HG03439 (cell line): ENCODE results near the gene SHISAL1.

Experiments
- ATAC-seq: cut with Tn5 transposase; IDR thresholded peaks from one replicate; pipeline ENCODE4 v1.9.1; 2021; ENCODE audit warnings: mild to moderate bottlenecking, moderate library complexity; ENCODE audit not compliant: unreplicated experiment

Gene SHISAL1

DNA sequence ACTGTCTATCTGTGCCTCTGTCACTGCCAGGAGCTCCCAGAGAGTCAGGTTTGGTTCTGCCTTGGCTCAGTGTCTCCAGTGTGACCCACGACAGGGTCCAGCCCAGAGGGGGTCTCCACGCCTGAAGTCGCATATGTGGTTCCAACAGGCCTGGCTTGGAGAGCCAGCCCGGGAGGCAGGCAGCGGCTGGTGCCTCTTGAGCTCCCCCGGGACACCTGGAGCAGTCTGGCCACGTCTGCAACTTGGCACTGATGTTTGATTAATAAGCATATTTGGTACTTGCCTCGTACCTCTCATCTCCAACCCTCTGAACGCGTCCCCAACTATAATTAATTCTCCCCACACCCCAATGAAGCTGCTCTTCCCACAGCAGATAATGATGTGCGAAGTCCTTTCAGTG lies 31.7 kb upstream of the SHISAL1 start:
- no peak for ATAC-seq

DNA sequence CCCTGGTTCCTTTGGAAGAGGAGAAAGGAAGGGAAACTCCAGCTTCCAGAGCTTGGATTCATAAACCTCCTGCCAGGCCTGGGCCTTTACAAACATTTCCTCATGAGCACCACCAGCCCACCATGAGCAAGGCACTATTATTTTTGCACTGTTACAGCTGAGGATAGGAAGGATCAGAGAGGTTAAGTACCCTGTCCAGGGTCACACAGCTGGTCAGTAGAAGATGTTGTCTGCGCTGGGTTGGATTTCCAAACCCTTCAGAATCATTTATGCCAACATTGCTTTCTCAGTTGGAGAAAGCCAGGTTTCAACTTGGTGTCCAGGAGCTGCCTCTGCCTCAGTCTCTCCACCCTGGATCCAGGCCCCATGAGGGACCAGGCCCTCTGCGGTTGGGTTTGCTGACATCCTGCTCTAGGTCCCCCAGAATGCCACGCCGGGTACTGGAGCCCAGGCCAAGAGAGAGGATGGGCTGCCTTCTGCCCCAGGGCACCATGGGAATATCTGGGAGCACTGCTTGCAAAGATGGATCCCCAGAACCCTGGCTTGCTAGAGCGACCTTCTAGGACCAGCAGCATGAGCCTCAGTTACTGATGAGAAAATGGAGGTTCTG lies 29.7 kb upstream of the SHISAL1 start:
- no peak for ATAC-seq

DNA sequence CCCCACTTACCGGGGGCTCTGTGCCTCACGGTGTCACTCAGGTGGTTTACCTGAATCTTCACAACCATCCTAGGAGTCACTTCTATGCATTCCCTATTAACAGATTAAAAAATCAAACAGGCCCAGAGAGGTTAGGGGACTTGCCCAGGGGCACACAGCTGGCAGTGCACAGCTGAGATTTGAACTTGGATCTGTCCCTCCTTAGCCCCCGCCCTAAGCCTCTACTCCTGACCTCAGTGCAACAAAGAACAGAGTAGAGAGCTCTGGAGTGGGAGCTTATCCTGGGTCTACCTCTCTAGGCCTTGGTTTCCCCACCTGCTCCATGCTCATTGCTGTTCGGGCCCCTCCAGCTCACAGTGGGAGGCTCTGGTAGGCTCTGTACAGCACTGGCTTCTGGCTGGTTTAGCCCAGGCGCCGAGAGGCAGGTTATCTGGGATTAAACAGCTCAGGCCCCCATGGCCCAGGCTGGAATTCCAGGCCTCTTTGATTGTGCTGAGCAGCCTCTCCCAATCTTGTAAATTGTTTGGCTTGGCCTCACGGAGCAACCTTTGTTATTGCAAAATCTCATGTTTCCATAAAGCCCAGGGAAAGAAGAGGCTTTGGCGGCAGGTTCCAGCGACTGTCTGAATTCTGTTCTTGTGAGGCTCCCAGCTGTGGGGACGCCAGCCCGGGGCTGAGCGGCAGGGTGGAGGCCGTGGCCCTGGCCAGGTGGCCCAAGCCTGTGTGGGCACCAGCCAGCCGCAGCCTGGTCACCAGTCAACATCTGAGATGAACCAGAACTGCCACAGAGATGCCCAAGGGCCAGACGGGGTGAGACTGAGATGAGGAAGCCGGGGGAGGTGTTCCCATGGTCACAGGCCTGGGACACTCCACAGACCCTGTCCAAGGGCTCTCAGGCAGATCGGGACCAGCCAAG lies 28.9 kb upstream of the SHISAL1 start:
- ATAC-seq: no peak

DNA sequence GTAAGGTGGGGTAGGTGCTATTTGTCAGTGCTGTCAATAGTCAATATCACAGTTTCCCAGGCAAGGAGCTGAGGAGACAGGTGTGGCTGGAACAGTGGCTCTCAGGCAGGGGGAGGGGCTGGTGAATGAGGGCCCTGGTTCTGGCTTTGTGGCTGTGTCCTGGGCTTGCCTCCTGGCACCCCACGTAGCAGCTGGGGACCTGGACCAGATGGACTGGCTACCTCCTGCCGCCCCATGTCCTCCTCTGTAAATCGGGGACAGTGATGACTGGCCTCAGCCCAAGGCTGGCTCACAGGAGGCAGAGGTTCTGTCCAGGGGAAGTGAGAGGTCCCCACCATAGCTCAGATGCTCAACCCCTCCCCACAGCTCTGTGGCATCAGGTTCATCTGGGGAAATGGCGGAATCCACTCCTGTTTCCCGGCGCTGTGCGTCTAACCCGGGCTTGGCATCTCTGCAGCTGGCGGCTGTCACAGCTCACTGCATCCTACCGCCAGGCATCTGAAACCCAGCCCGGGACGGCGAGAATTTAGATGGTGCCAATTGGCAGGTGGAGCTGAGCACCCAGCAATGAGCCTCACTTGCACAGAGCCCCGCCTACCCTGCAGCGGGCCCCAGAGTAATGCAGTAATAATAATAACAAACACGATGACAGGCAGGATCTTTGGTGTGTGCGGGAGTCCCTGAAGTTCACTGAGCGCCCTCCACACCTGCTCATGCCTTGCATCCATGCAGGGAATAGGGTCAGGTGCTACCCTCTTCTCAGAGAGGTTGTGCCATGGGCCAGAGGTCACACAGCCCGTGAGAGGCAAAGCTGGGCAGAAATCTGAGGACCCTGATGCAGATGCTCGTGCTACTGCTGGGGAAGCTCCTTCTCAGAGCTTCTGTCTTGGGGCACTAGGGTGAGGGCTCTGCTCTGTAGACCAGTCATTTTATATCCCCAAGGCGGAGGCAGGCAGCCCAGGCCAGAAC lies 27.8 kb upstream of the SHISAL1 start:
- no peak for ATAC-seq

DNA sequence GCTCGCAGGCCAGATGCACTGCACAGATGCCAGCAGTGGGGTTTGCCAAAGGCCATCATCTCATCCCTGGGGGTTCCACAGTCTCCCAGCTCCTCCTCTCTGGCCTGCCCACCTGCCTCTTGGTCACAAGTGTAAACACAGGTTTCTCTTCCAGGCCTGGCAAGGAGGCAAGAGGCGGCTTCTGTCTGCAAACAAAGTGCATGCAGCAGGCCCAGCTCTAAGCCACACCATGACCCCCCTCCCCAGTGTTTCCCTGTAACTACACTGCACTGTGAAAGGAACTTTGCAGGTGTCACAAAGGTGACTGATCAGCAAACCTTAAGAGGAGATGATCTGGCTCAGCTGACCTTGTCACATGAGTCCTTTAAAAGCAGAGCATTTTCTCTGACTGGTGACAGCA lies 26.2 kb upstream of the SHISAL1 start:
- no peak for ATAC-seq

DNA sequence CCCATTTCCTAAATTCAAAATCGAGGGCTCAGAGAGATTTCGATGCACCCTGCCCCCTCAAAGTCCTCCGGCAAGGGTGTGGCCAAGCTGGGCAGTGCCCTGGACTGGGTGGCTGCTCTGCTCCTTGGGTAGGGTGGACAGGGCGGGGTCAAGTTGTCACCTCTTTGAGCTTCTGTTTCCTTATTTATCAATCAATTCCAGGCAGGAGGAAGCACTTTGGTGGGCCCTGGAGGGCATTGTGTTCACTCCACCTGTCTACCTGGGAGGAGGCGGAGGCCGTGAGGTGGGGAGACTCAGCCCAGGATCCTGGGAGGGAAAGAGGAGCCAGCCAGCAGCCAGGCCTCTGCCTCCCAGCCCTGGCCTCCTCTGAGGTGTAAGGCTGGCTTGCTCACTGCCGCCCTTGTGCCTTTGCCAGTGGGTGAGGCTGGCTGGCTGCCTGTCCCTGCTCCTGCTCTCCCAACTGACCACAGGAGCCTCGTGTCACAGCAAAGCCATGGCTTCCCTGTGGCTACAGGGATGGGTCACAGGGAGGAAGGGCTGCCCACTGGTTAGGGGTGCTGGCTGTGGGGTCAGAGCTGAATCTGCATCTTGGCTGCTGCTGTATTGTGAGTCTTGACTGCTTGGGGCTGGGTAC lies 25.5 kb upstream of the SHISAL1 start:
- ATAC-seq: no peak

DNA sequence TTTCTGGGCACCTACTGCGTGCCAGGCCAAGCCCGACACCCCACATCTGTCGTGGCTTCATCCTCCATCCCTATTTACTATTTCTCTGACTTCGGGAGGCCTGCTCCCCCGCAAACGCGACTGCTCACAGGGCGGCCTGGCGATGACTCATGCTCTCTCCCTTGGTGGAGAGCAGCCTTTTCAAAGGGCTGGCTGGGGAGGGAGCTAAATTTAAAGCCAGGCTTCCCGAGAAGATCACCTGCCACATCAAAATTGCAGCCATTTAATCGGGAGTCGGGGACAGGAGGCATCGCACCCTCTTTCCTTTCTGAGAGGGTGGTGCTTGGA lies 24.9 kb upstream of the SHISAL1 start:
- no peak for ATAC-seq

DNA sequence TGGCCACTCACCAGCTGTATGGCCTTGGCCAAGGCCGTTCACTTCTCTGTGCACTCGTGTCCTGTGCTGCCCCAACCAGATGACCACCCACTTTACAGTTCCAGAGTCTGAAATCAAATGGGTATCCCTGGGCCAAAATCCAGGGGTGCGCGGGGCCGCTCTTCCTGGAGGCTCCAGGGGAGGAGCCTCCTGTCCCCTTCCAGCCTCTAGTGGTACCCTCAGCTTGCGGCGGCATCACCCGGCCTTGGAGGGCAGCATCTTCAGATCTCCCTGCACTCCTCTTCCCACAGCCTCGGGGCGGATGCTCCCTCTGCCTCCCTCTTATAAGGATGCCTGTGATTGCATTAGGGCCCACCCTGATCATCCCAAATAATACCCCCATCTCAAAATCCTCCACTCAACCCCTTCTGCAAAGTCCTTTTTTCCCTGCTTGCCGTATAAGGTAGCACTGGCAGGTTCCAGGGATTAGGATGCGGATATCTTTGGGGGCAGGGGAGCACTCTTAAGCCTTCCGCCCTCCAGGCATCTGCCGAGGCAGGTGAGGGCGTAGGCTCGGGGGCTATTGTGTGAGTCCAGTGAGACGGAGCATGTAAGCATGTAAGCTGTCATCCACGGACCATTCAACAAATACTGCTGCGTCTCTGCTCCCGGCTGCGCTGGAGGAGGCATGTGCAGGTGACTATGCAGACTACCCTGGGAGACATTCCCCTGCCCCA lies 24.4 kb upstream of the SHISAL1 start:
- ATAC-seq: no peak

DNA sequence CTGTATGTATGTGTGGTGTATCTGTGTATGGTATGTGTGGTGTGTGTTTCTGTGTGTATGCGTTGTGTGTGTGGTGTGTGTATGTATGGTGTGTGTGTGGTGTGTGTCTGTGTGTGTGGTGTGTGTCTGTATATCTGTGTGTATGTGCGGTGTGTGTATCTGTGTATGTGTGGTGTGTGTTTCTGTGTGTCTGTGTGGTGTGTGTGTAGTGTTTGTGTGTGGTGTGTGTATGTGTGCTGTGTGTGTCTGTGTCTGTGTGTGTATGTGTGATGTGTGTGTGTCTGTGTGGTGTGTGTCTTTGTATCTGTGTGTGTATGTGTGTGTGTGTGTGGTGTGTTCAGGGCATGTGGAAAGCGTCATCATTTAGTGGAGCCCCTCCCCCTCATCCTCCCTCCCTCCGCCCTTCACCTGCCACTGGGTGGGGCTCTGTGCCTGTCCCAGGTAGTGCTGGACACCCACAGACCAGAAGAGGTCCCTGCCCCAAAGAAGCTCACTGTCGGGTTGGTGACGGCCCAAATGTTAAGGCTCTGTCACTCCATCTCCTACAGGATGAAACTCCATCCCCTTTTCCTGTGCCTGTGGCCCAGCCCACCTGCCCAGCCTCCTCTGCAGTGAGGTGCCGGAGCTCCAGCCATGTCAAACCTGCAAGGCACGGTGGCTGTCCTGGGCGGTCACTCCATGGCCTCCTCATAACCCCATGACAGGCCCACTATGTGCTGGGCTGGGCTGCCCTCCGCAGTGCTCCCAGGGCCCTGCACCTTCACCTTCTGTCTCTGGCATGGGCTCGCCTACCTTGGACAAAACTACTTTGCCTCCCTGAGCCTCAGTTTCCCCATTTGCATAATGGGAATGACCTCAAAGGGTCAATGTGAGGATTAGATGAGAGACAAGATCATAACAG lies 23.4 kb upstream of the SHISAL1 start:
- no peak for ATAC-seq

DNA sequence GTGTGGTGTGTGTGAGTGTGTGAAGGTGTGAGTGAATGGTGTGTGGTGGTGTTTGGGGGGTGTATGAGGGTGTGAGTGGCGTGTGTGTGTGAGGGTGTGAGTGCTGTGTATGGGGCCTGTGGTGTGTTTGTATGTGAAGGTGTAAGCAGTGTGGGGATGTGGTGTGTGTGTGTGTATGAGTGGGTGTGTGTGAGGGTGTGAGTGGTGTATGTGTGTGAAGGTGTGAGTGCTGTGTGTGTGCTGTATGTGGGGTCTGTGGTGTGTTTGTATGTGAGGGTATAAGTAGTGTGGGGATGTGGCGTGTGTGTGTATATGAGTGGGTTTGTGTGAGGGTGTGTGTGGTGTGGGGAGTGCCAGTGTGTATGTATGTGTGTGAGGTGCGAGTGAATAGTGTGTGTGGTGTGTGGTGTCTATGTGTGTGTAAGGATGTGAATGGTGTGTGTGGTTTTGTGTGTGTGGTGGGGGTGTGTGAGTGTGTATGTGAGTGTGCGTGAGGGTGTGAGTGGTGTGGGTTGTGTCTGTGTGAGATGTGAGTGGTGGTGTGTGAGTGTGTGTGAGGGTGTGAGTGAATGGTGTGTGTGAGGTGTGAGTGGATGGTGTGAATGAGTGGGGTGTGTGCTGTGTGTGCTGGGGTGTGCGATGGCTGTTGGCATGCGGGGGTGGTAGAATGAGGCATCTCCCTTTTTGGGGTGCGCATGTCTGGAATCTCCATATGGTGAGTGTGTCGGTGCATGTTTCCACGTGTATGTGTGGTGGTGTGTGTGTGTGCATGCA lies 22.5 kb upstream of the SHISAL1 start:
- no peak for ATAC-seq

DNA sequence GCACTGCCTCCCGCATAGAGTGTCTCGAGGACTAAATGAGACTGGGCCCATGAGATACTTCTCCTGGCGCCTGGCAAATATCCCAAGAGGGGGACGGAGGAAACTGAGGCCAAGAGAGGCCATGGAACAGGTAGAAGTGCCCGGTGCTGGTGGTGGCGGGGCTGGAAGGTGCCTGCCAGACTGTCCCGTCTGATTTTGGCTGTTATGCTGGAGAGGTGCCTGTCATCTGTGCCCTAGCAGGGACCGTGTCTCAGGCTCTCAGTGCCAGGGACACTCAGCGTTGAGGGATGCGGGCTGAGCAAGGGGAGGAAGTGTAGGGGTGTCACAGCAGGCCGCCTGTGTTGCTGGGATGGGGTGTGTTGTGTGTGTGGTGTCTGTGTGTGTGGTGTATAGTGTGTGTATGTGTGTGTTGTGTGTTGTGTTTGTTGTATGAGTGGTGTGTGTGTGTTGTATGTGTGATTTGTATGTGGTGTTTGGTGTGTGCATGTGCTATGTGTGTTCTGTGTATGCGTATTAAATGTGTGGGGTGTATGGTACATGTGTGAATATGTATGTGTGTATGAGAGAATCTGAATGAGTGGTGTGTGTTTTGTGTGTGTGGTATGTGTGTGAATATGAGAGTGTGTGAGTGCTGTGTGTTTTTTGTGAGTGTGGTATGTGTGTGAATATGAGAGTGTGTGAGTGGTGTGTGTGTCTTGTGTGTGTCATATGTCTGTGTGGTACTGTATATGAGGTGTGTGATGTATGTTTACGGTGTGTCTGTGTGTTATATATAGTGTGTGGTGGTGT lies 21.3 kb upstream of the SHISAL1 start:
- no peak for ATAC-seq

DNA sequence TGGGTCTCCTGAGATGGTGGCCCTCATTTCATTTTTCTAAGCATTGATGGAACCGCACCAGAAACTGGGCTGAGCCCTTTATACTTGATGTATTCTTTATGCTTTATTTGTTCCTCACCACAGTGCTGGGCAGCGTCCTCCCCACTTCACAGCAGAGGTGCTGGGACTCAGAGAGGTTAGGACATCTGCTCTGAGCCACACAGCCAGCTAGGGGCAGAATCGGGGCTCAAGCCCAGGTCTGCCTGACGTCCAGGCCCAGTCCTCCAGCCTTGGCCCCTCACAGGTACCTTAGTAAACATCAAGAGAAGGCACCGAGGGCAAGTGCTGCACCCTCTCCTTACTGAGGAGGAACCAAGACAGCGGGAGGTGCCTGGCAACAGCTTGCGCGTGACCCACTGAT lies 20.2 kb upstream of the SHISAL1 start:
- no peak for ATAC-seq

DNA sequence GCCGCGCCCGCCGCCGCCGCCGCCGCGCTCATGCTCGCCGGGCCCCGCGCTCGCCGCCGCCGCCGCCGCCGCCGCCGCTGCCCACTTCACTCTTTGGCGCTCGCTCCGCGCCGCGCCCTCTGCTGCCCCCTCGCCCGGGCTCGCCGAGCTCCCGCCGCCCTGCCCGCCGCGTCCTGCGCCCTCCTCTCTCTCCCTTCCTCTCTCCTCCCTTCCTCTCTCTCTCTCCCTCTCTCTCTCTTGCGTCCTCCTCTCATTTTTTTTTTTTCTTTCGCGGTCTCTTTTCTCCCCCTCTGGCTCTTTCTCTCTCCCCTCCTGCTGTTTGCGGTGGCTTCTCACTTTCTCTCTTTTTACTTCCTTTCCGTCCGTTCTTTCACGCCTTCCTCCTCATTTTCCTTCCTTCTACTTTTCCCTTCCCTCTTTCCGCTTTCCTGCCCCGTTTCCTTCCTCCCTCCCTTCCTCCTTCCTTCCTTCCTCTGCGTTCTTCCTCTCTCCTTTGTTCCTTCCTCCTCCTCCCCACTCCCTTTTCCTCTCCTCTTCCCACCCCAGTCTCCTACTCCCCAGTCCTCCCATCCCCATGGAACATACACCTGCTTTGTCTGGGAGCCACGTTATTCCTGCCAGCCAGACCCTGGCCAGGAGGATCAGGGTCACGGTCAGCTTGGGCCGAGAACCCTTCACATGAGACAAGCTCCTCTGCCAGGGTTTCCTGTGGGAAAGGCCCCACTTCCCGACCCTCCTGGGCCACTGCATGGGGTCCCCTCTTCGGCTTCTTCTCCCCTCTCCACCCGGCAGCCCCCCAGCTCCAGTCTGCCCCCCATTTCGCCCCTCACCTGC lies 19.3 kb upstream of the SHISAL1 start:
- no peak for ATAC-seq

DNA sequence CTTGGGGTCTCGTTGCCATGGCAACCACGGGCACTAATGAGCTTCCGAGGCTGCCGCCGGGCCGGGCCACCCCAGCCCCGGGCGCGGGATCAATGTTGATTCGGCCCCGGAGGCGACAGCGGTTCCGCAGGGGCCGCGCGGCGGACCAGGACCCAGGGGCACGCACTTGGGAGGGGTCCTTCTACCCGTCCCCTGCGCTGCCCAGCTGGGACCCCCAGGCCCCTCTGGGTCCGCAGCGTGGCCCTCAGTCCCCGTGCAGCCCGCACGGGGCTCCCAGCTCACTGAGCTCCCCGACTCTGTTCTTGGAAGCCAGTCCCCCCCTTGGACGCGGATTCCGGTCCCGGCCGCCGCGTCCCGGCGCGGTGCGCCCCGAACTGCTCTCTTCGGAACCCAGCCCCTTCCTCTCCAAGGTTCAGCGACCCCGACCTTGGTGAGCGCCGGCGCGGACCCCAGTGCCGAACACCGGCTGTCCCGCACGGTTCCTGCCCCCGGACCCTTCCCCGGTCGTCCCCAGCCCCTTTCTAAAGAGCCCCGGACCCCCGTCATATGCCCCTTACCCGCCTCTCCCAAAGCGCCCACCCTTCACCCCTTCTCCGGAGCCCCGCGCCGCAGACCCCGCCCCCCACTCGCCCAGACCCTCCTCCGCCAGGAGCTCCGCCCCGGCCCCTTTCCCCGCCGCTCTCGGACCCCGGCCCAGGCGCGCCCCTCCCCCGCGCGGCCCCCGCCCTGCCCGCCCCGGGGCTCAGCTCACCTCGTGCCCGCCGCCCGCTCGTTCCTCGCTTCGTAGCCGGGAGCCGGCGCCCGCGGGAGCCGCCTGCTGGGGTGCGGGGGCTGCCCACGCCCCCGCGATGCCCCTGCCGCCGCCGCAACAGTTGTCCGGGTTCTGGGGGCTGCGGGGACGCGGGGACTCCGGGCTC lies 18.3 kb upstream of the SHISAL1 start:
- ATAC-seq: no peak

DNA sequence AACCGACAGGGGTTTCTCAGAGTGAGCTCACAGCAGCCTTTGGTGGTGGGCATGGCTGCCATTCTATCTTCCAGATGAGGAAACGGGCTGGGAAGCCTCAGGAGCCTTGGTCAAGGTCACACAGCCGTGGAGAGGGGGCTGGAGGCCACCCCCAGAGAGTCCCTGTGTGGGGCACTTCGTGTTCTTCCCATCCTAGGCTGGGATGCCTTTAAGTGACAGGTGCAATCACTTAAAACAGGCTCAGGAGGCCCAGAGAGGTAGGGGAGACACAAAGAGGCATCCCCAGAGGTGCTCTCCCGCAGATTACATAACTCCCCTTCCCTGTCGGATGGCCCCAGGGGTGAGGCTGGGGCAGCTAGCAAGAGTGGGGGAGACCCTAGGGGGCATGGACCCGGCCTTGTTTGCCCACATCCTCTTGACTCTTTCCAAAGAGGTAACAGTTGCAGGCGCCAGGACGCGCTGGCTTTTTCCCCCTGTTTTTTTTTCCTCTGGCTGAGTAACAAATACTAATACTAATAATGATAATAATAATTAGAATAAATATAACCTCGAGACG lies 17.5 kb upstream of the SHISAL1 start:
- no peak for ATAC-seq
